ENCODE data around the gene COPS9.
A peak's percentile ranks its signal among the peaks of the same experiment; 100 is the strongest.

Gene COPS9

GRCh38 chr2:240139011-240139441 lies 2.9 kb upstream of the COPS9 start:
- H3K4me3 ChIP-seq (ENCODE audit: low read length, poor library complexity, severe bottlenecking): no peak overlapping the region
- TF ChIP-seq EZH2phosphoT487 (IDR thresholded peaks at IDR 0.05; ENCODE audit: borderline replicate concordance) (no peak), CTCF (conservative IDR thresholded peaks at IDR 0.05; ENCODE audit: low read length) (no peak)
- H3K9me2 ChIP-seq (replicated peaks; ENCODE audit: low read depth, low read length): no peaks in the 10 kb centered on the region
- no peaks in the 10 kb centered on the region for H3K9me3 ChIP-seq (ENCODE audit: insufficient read depth, low read depth, low read length)
- no peak overlapping the region for H3K9ac ChIP-seq (ENCODE audit: low read depth, low read length, poor library complexity, severe bottlenecking)
- H2AFZ ChIP-seq (ENCODE audit: low read length): no peak overlapping the region
- H3K4me1 ChIP-seq (ENCODE audit: insufficient read depth, low read length, poor library complexity, severe bottlenecking): peaks cover 19% of the 10 kb centered on the region
- peaks cover 20% of the 10 kb centered on the region for H3K79me2 ChIP-seq (ENCODE audit: insufficient read depth, low read length)
- no peaks in the 10 kb centered on the region for H3K36me3 ChIP-seq (ENCODE audit: insufficient read depth, low read length)
- no peaks in the 10 kb centered on the region for H3K27me3 ChIP-seq (ENCODE audit: insufficient read depth, low read length, poor library complexity, severe bottlenecking)
- no peaks in the 10 kb centered on the region for H4K20me1 ChIP-seq (ENCODE audit: insufficient read depth, low read length, poor library complexity, severe bottlenecking)
- no peaks in the 10 kb centered on the region for H3F3A ChIP-seq (ENCODE audit: low read depth)
- no peak overlapping the region for H3K4me2 ChIP-seq (ENCODE audit: low read depth, low read length, poor library complexity, severe bottlenecking)

GRCh38 chr2:240138254-240138984 lies 2.3 kb upstream of the COPS9 start:
- H3K27me3 ChIP-seq (ENCODE audit: insufficient read depth, low read length, poor library complexity, severe bottlenecking): no peaks in the 10 kb centered on the region
- no peak overlapping the region for H3K9ac ChIP-seq (ENCODE audit: low read depth, low read length, poor library complexity, severe bottlenecking)

GRCh38 chr2:240137596-240138253 lies 1.6 kb upstream of the COPS9 start:
- no peak overlapping the region for H3K4me2 ChIP-seq (ENCODE audit: low read depth, low read length, poor library complexity, severe bottlenecking)

More at GRCh38 chr2:240138254-240138984, 2.3 kb upstream of the COPS9 start:
- TF ChIP-seq CTCF (conservative IDR thresholded peaks at IDR 0.05; ENCODE audit: low read length) (no peak), EZH2phosphoT487 (IDR thresholded peaks at IDR 0.05; ENCODE audit: borderline replicate concordance) (no peak)
- no peaks in the 10 kb centered on the region for H3F3A ChIP-seq (ENCODE audit: low read depth)
- no peaks in the 10 kb centered on the region for H4K20me1 ChIP-seq (ENCODE audit: insufficient read depth, low read length, poor library complexity, severe bottlenecking)
- no peak overlapping the region for H2AFZ ChIP-seq (ENCODE audit: low read length)
- no peaks in the 10 kb centered on the region for H3K9me3 ChIP-seq (ENCODE audit: insufficient read depth, low read depth, low read length)
- H3K4me1 ChIP-seq (ENCODE audit: insufficient read depth, low read length, poor library complexity, severe bottlenecking): peaks cover 19% of the 10 kb centered on the region
- no peaks in the 10 kb centered on the region for H3K36me3 ChIP-seq (ENCODE audit: insufficient read depth, low read length)
- no peak overlapping the region for H3K4me3 ChIP-seq (ENCODE audit: low read length, poor library complexity, severe bottlenecking)
- no peak overlapping the region for H3K4me2 ChIP-seq (ENCODE audit: low read depth, low read length, poor library complexity, severe bottlenecking)
- H3K79me2 ChIP-seq (ENCODE audit: insufficient read depth, low read length): peaks cover 21% of the 10 kb centered on the region
- H3K9me2 ChIP-seq (replicated peaks; ENCODE audit: low read depth, low read length): no peaks in the 10 kb centered on the region

More at GRCh38 chr2:240137596-240138253, 1.6 kb upstream of the COPS9 start:
- Histone ChIP-seq H3K9me3 (ENCODE audit: insufficient read depth, low read depth, low read length) (no peaks in the 10 kb centered on the region), H3F3A (ENCODE audit: low read depth) (no peaks in the 10 kb centered on the region), H2AFZ (ENCODE audit: low read length) (peak overlapping the region; percentile 97; the same call in 1 of the 2 replicates), H4K20me1 (ENCODE audit: insufficient read depth, low read length, poor library complexity, severe bottlenecking) (no peaks in the 10 kb centered on the region), H3K9me2 (replicated peaks; ENCODE audit: low read depth, low read length) (no peaks in the 10 kb centered on the region), H3K36me3 (ENCODE audit: insufficient read depth, low read length) (peaks cover 5% of the 10 kb centered on the region; the same call in 1 of the 2 replicates), H3K9ac (ENCODE audit: low read depth, low read length, poor library complexity, severe bottlenecking) (no peak overlapping the region), H3K4me3 (ENCODE audit: low read length, poor library complexity, severe bottlenecking) (no peak overlapping the region), H3K27me3 (ENCODE audit: insufficient read depth, low read length, poor library complexity, severe bottlenecking) (no peaks in the 10 kb centered on the region), H3K79me2 (ENCODE audit: insufficient read depth, low read length) (peaks cover 21% of the 10 kb centered on the region), H3K4me1 (ENCODE audit: insufficient read depth, low read length, poor library complexity, severe bottlenecking) (peaks cover 19% of the 10 kb centered on the region)
- no peak for TF ChIP-seq EZH2phosphoT487 (IDR thresholded peaks at IDR 0.05; ENCODE audit: borderline replicate concordance)
- no peak for TF ChIP-seq CTCF (conservative IDR thresholded peaks at IDR 0.05; ENCODE audit: low read length)
